H1 (cell line): Measurements from ENCODE around the gene ERVW-1. TPM values are rescaled to one million over a fixed set of nuclear protein-coding genes. Genes with fewer than 3 reads are reported as not detected.

Source experiments
- CTCF ChIA-PET: fragments of 300-600 bp; sonication (Branson Sonifier 250); formaldehyde crosslinking; loops from one replicate; lab custom pipeline; 2021; ENCODE audit not compliant: partially characterized antibody; lab: Charles Lee
- POLR2A ChIA-PET: fragments of 300-600 bp; sonication (Branson Sonifier 250); formaldehyde crosslinking; loops from one replicate; lab custom pipeline; 2021; ENCODE audit warnings: inconsistent platforms; ENCODE audit not compliant: partially characterized antibody; lab: Charles Lee
- DNase-seq, 2 experiments: peaks; one replicate each; pipeline versions ENCODE4 v3.0.0 to v3.0.0-alpha.2; 2010 to 2022; ENCODE audit warnings: low spot score in 2 of 2, low read depth in 1 of 2, mixed read lengths in 1 of 2
- FAIRE-seq: peaks from 2 replicates; lab custom pipeline; 2011; peaks lifted over from hg19 to GRCh38; lab: Jason Lieb, UNC
- H2AFZ ChIP-seq: 2 replicates; pipeline ENCODE4 v1.8.1; 2012; ENCODE audit warnings: low read length, inconsistent platforms
- H2AK5ac ChIP-seq: 2 replicates; pipeline ENCODE4 v1.6.1; 2013; ENCODE audit warnings: low read depth, low read length
- H2BK120ac ChIP-seq: replicated peaks from 2 replicates; pipeline ENCODE3; 2013; ENCODE audit warnings: low read depth, low read length, inconsistent platforms
- H2BK12ac ChIP-seq: 2 replicates; pipeline ENCODE4 v1.6.1; 2013; ENCODE audit warnings: low read depth, low read length
- H2BK15ac ChIP-seq: 2 replicates; pipeline ENCODE4 v1.6.1; 2013; ENCODE audit warnings: low read length
- H2BK20ac ChIP-seq: 2 replicates; pipeline ENCODE4 v1.6.1; 2013; ENCODE audit warnings: low read length
- H2BK5ac ChIP-seq: 2 replicates; pipeline ENCODE4 v1.6.1; 2013; ENCODE audit warnings: low read depth, low read length
- H3K14ac ChIP-seq: 2 replicates; pipeline ENCODE4 v1.6.1; 2013; ENCODE audit warnings: inconsistent platforms; ENCODE audit not compliant: insufficient read length
- H3K18ac ChIP-seq: 2 replicates; pipeline ENCODE4 v1.6.1; 2013; ENCODE audit warnings: low read length; ENCODE audit errors: extremely low read depth
- H3K23ac ChIP-seq: 2 replicates; pipeline ENCODE4 v1.6.1; 2013; ENCODE audit warnings: inconsistent platforms; ENCODE audit not compliant: insufficient read length
- H3K23me2 ChIP-seq: 2 replicates; pipeline ENCODE4 v1.6.1; 2013; ENCODE audit warnings: low read depth, low read length
- H3K27ac ChIP-seq: 2 replicates; pipeline ENCODE4 v1.6.1; 2011; ENCODE audit warnings: low read depth, low read length, inconsistent platforms
- H3K27me3 ChIP-seq, 4 experiments: replicated peaks in 1 of 4; 1 replicate in 1 of 4; 2 replicates in 3 of 4; pipeline versions ENCODE4 v1.6.1 to v1.8.1; 2011 to 2013; ENCODE audit warnings: low read length in 3 of 4, mild to moderate bottlenecking in 3 of 4, inconsistent platforms in 2 of 4, mixed read lengths in 2 of 4, moderate library complexity in 1 of 4; ENCODE audit not compliant: control insufficient read depth in 3 of 4, insufficient read depth in 3 of 4; ENCODE audit errors: extremely low read depth in 1 of 4
- H3K36me3 ChIP-seq, 4 experiments: 2 replicates each; pipeline versions ENCODE4 v1.6.1 to v1.8.1; 2011 to 2013; ENCODE audit warnings: mild to moderate bottlenecking in 4 of 4, low read length in 3 of 4, moderate library complexity in 2 of 4, control low read depth in 1 of 4, inconsistent platforms in 1 of 4; ENCODE audit not compliant: insufficient read depth in 4 of 4, control insufficient read depth in 2 of 4
- H3K4ac ChIP-seq: replicated peaks from 2 replicates; pipeline ENCODE3; 2013; ENCODE audit warnings: low read length, low read depth, mixed read lengths, inconsistent platforms; ENCODE audit not compliant: insufficient read length
- H3K4me1 ChIP-seq, 4 experiments: replicated peaks in 1 of 4; 1 replicate in 1 of 4; 2 replicates in 3 of 4; pipeline versions ENCODE4 v1.6.1 to v1.8.1; 2011 to 2013; ENCODE audit warnings: low read length in 3 of 4, inconsistent platforms in 2 of 4, mixed read lengths in 1 of 4; ENCODE audit not compliant: insufficient read depth in 4 of 4, control insufficient read depth in 3 of 4
- H3K4me2 ChIP-seq, 2 experiments: 2 replicates each; pipeline versions ENCODE4 v1.6.1 to v1.8.1; 2011 to 2013; ENCODE audit warnings: low read depth in 2 of 2, low read length in 2 of 2, control low read depth in 1 of 2, inconsistent platforms in 1 of 2, mild to moderate bottlenecking in 1 of 2; ENCODE audit not compliant: insufficient read depth in 1 of 2
- H3K4me3 ChIP-seq, 4 experiments: fragments of 200-600, 300-600 bp in 1 of 4; sonication (generic), shearing (Covaris generic), sonication (Bioruptor Twin) in 1 of 4; 2 replicates each; pipeline versions ENCODE4 v1.5.1 to v1.8.1; 2011 to 2016; ENCODE audit warnings: low read length in 4 of 4, low read depth in 3 of 4, control low read depth in 2 of 4, inconsistent platforms in 2 of 4, mild to moderate bottlenecking in 2 of 4, mixed read lengths in 1 of 4, moderate library complexity in 1 of 4; ENCODE audit not compliant: insufficient read depth in 2 of 4; ENCODE audit errors: extremely low read depth in 1 of 4
- H3K56ac ChIP-seq: replicated peaks from 2 replicates; pipeline ENCODE3; 2013; ENCODE audit warnings: low read depth, mild to moderate bottlenecking, mixed read lengths, low read length, inconsistent platforms; ENCODE audit not compliant: insufficient read length
- H3K79me1 ChIP-seq: 2 replicates; pipeline ENCODE4 v1.6.1; 2013; ENCODE audit warnings: low read depth, low read length, control low read depth
- H3K79me2 ChIP-seq, 2 experiments: 2 replicates each; pipeline versions ENCODE4 v1.6.1 to v1.8.1; 2012 to 2013; ENCODE audit warnings: low read length in 2 of 2, mild to moderate bottlenecking in 2 of 2, inconsistent platforms in 1 of 2; ENCODE audit not compliant: insufficient read depth in 2 of 2, control insufficient read depth in 1 of 2
- H3K9ac ChIP-seq, 4 experiments: replicated peaks in 1 of 4; 1 replicate in 1 of 4; 2 replicates in 3 of 4; pipeline versions ENCODE4 v1.6.1 to v1.8.1; 2011 to 2013; ENCODE audit warnings: low read depth in 3 of 4, low read length in 3 of 4, control low read depth in 2 of 4, mild to moderate bottlenecking in 2 of 4, moderate library complexity in 2 of 4, inconsistent platforms in 1 of 4; ENCODE audit errors: extremely low read depth in 1 of 4
- H3K9me3 ChIP-seq, 2 experiments: 2 replicates each; pipeline versions ENCODE4 v1.6.1 to v1.8.1; 2012 to 2013; ENCODE audit warnings: mild to moderate bottlenecking in 2 of 2, moderate library complexity in 2 of 2, control low read depth in 1 of 2, inconsistent platforms in 1 of 2, low read depth in 1 of 2, low read length in 1 of 2, mixed read lengths in 1 of 2; ENCODE audit not compliant: insufficient read depth in 2 of 2
- H4K20me1 ChIP-seq, 2 experiments: replicated peaks in 1 of 2; 2 replicates each; pipeline versions ENCODE3 to v1.8.1; 2011 to 2013; ENCODE audit warnings: inconsistent platforms in 2 of 2, low read length in 2 of 2, mild to moderate bottlenecking in 1 of 2; ENCODE audit not compliant: insufficient read depth in 2 of 2, control insufficient read depth in 1 of 2
- H4K5ac ChIP-seq: 2 replicates; pipeline ENCODE4 v1.6.1; 2013; ENCODE audit warnings: low read length, low read depth, mixed read lengths, inconsistent platforms; ENCODE audit not compliant: insufficient read length
- H4K8ac ChIP-seq: 2 replicates; pipeline ENCODE4 v1.8.0; 2013; ENCODE audit warnings: mild to moderate bottlenecking, moderate library complexity, low read length, inconsistent platforms; ENCODE audit not compliant: insufficient read depth; ENCODE audit errors: extremely low read depth
- H4K91ac ChIP-seq: replicated peaks from 2 replicates; pipeline ENCODE3; 2013; ENCODE audit warnings: low read length, mixed read lengths, inconsistent platforms; ENCODE audit not compliant: insufficient read length
- CHD1 ChIP-seq: IDR thresholded peaks from 2 replicates; pipeline ENCODE4 v1.6.1; 2012; ENCODE audit warnings: low read depth, low read length, improper control_type of control experiment
- CHD2 ChIP-seq: IDR thresholded peaks from 2 replicates; pipeline ENCODE4 v1.6.1; 2012; ENCODE audit warnings: low read length, improper control_type of control experiment
- EGR1 ChIP-seq: IDR thresholded peaks from 2 replicates; pipeline ENCODE4 v1.6.1; 2011; ENCODE audit warnings: low read depth, low read length, borderline replicate concordance
- JUND ChIP-seq: IDR thresholded peaks from 2 replicates; pipeline ENCODE4 v1.6.1; 2011; ENCODE audit warnings: mild to moderate bottlenecking, improper control_type of control experiment, low read length
- KDM1A ChIP-seq: fragments of 200-600, 300-600 bp; sonication (generic); IDR thresholded peaks from 2 replicates; pipeline ENCODE4 v1.7.1; 2016; ENCODE audit warnings: mild to moderate bottlenecking, low read length, borderline replicate concordance
- NANOG ChIP-seq: IDR thresholded peaks from 2 replicates; pipeline ENCODE4 v1.6.1; 2011; ENCODE audit warnings: low read length, low read depth, mild to moderate bottlenecking, inconsistent platforms; ENCODE audit not compliant: insufficient read depth, poor library complexity, severe bottlenecking
- RXRA ChIP-seq: IDR thresholded peaks from 2 replicates; pipeline ENCODE4 v1.6.1; 2011; ENCODE audit warnings: low read depth, mild to moderate bottlenecking, low read length, moderate library complexity; ENCODE audit not compliant: insufficient read depth
- SIN3A ChIP-seq, 2 experiments: IDR thresholded peaks in 1 of 2; conservative IDR thresholded peaks in 1 of 2; 2 replicates each; pipeline ENCODE4 v1.6.1; 2011 to 2012; ENCODE audit warnings: low read length in 2 of 2, improper control_type of control experiment in 1 of 2, low read depth in 1 of 2, mild to moderate bottlenecking in 1 of 2
- SIX5 ChIP-seq: IDR thresholded peaks from 2 replicates; pipeline ENCODE4 v1.6.1; 2011; ENCODE audit warnings: mild to moderate bottlenecking, low read depth, low read length
- SP4 ChIP-seq: IDR thresholded peaks from 2 replicates; pipeline ENCODE4 v1.6.1; 2012; ENCODE audit warnings: low read length, inconsistent platforms
- TAF1 ChIP-seq: IDR thresholded peaks from 2 replicates; pipeline ENCODE4 v1.6.1; 2011; ENCODE audit warnings: mild to moderate bottlenecking, low read depth, low read length
- USF2 ChIP-seq: IDR thresholded peaks from 2 replicates; pipeline ENCODE4 v1.6.1; 2011; ENCODE audit warnings: low read length, improper control_type of control experiment
- WGBS, 2 experiments: shearing (Covaris generic) in 1 of 2; methylation state at CpG; one replicate each; pipeline versions ENCODE4 v1.1.6 to v1.1.7; 2013 to 2015; ENCODE audit warnings: low lambda C conversion rate in 2 of 2, mixed read lengths in 2 of 2, inconsistent platforms in 1 of 2, low coverage in 1 of 2, missing lambda C conversion rate in 1 of 2; ENCODE audit not compliant: insufficient replicate concordance in 2 of 2, insufficient coverage in 1 of 2, insufficient read length in 1 of 2; ENCODE audit errors: extremely low coverage in 1 of 2, missing lambda C conversion rate in 1 of 2; 5-methylcytosine and 5-hydroxymethylcytosine counted together
- polyA plus RNA-seq, 7 experiments: library from polyadenylated mRNA; depleted of rRNA in 3 of 7; stranded (reverse) in 5 of 7; unstranded in 2 of 7; fragments of >200 nt in 5 of 7; fragments of 200-250 nt in 2 of 7; gene quantifications; 1 replicate in 5 of 7; 2 replicates in 1 of 7; 4 replicates in 1 of 7; pipeline versions ENCODE4 v1.2.1 to v1.2.3, GENCODE V29; 2011 to 2013; ENCODE audit warnings: missing spikeins in 2 of 7, mixed read lengths in 2 of 7
- total RNA-seq: library from RNA; stranded (reverse); fragmentation: NEBNext Ultra II Directional; extraction: Animal tissue kit (Norgen Biotek cat#: 25700); gene quantifications from 2 replicates; pipeline ENCODE4 v1.2.1, GENCODE V29; 2021
- TF ChIP-seq, protein P1 (sequence below): IDR thresholded peaks from 2 replicates; pipeline ENCODE4 v1.6.1; 2011; ENCODE audit warnings: low read depth, mild to moderate bottlenecking, low read length; ENCODE audit not compliant: insufficient read depth

Gene ERVW-1
- total and polyA plus RNA-seq, 2 of the 8 experiments (the other 6 are each of a cell fraction or from before 2014, with no cell fraction given): 0.08 TPM; not detected in 1

- H4K91ac ChIP-seq: no peak overlapping the region
- H3K27me3 ChIP-seq: no peaks in the 10 kb centered on the region
- FAIRE-seq (no peak), DNase-seq (no peak)
- H3K9me3 ChIP-seq: peaks cover 4 to 8% of the 10 kb centered on the region in 2 experiments; a peak in 3 of 4 replicates
- WGBS, 2 experiments: 87% methylated on average over 3 of the region's 3 CpGs; no CpG with 5 or more reads in 1 of the 2 experiments
- no peak overlapping the region for H3K27ac ChIP-seq
- no peaks in the 10 kb centered on the region for H3K79me2 ChIP-seq
- H2AFZ ChIP-seq: no peak overlapping the region
- H3K18ac ChIP-seq: no peak overlapping the region
- H3K4me2 ChIP-seq: no peak overlapping the region
- no peak overlapping the region for H2BK15ac ChIP-seq
- H3K4me1 ChIP-seq: no peaks in the 10 kb centered on the region
- no peak overlapping the region for H4K5ac ChIP-seq
- H3K9ac ChIP-seq: no peak overlapping the region; a peak in 1 of 7 replicates
- no peak overlapping the region for H2BK120ac ChIP-seq
- H2BK5ac ChIP-seq: no peak overlapping the region
- H2BK20ac ChIP-seq: no peak overlapping the region
- no peak overlapping the region for H3K14ac ChIP-seq
- H2BK12ac ChIP-seq: no peak overlapping the region
- H3K4ac ChIP-seq: no peak overlapping the region
- H3K36me3 ChIP-seq: peaks cover 0 to 2% (median 0%) of the 10 kb centered on the region in 4 experiments; a peak in 1 of 8 replicates
- H3K4me3 ChIP-seq: no peak overlapping the region
- ChIA-PET CTCF (interaction anchor here (0.6 to 1.1 kb wide), 4 partner anchors 17 to 100 kb away, joined by 3 to 4 read pairs (median 4); partner anchors contain the start of gene GATAD1), POLR2A (interaction anchor here (1.6 kb wide), 1 partner anchor 17 kb away, joined by 4 read pairs; the partner anchor contains the start of gene GATAD1)
- H4K8ac ChIP-seq: no peak overlapping the region
- H3K79me1 ChIP-seq: no peaks in the 10 kb centered on the region
- H3K56ac ChIP-seq: no peak overlapping the region
- H3K23ac ChIP-seq: no peak overlapping the region
- no peak for TF ChIP-seq EGR1
- TF ChIP-seq SIX5: no peak
- TF ChIP-seq RXRA: no peak
- TF ChIP-seq JUND: no peak
- no peak for TF ChIP-seq SP4
- TF ChIP-seq USF2: no peak
- TF ChIP-seq SIN3A (conservative IDR thresholded peaks at IDR 0.05 in 1 of 2, IDR thresholded peaks at IDR 0.05 in 1 of 2; ENCODE audit: low read depth in 1 of 2, low read length in 2 of 2): no peak
- no peak for TF ChIP-seq CHD1
- TF ChIP-seq TAF1: no peak
- no peak for TF ChIP-seq CHD2
- no peak for TF ChIP-seq KDM1A
- no peak for TF ChIP-seq NANOG
- TF ChIP-seq, protein P1, sequence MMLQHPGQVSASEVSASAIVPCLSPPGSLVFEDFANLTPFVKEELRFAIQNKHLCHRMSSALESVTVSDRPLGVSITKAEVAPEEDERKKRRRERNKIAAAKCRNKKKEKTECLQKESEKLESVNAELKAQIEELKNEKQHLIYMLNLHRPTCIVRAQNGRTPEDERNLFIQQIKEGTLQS: no peak
- TF ChIP-seq, all 59 proteins: peak for 0
- Histone ChIP-seq H3K23me2 (no peaks in the 10 kb centered on the region), H2AK5ac (no peak overlapping the region), H4K20me1 (peaks cover 0 to 2% of the 10 kb centered on the region in 2 experiments)
Observed at GRCh38 chr7:92464515-92464914, 13.2 kb downstream of the ERVW-1 start.
